Endodermal cell (in vitro differentiated cells): ENCODE data around the gene SDK1. TPM values are rescaled to one million over a fixed set of nuclear protein-coding genes. Genes with fewer than 3 reads are reported as not detected.

ENCODE experiments used
- DNase-seq: peaks from one replicate; pipeline ENCODE4 v3.0.0-alpha.2; 2017
- H3K27ac ChIP-seq: 2 replicates; pipeline ENCODE4 v1.5.1; 2013; ENCODE audit warnings: mild to moderate bottlenecking, low read depth, low read length, moderate library complexity
- H3K27me3 ChIP-seq: 2 replicates; pipeline ENCODE4 v1.6.1; 2013; ENCODE audit warnings: mild to moderate bottlenecking, low read length, moderate library complexity; ENCODE audit not compliant: insufficient read depth, control insufficient read depth, poor library complexity, severe bottlenecking
- H3K36me3 ChIP-seq: 2 replicates; pipeline ENCODE4 v1.7.0; 2013; ENCODE audit warnings: mild to moderate bottlenecking, low read length, moderate library complexity; ENCODE audit not compliant: control insufficient read depth, insufficient read depth
- H3K4me1 ChIP-seq: one replicate; pipeline ENCODE4 v1.7.0; 2013; ENCODE audit warnings: low read length; ENCODE audit not compliant: control insufficient read depth, insufficient read depth
- H3K4me3 ChIP-seq: 2 replicates; pipeline ENCODE4 v1.5.1; 2013; ENCODE audit warnings: mild to moderate bottlenecking, low read length, moderate library complexity
- H3K9ac ChIP-seq: 2 replicates; pipeline ENCODE4 v1.6.1; 2013; ENCODE audit warnings: mild to moderate bottlenecking, low read length, moderate library complexity; ENCODE audit not compliant: poor library complexity, severe bottlenecking; ENCODE audit errors: extremely low read depth
- H3K9me3 ChIP-seq: 2 replicates; pipeline ENCODE4 v1.6.1; 2013; ENCODE audit warnings: mild to moderate bottlenecking, low read length, moderate library complexity; ENCODE audit not compliant: control insufficient read depth
- H3K27ac Mint-ChIP-seq: 2 replicates; pipeline ENCODE4 v1.8.0; 2020; ENCODE audit warnings: mixed read lengths
- H3K27me3 Mint-ChIP-seq: 2 replicates; pipeline ENCODE4 v1.8.0; 2021; ENCODE audit warnings: mild to moderate bottlenecking, mixed read lengths; ENCODE audit not compliant: insufficient read depth
- H3K36me3 Mint-ChIP-seq: 2 replicates; pipeline ENCODE4 v1.8.0; 2020; ENCODE audit warnings: low read depth, mixed read lengths
- H3K4me1 Mint-ChIP-seq: 2 replicates; pipeline ENCODE4 v1.8.0; 2020; ENCODE audit warnings: mixed read lengths
- H3K4me3 Mint-ChIP-seq: 2 replicates; pipeline ENCODE4 v1.8.0; 2020; ENCODE audit warnings: mild to moderate bottlenecking, moderate library complexity, mixed read lengths
- H3K9me3 Mint-ChIP-seq: 2 replicates; pipeline ENCODE4 v1.8.0; 2020; ENCODE audit warnings: mild to moderate bottlenecking, mixed read lengths
- WGBS, 2 experiments: methylation state at CpG; one replicate each; pipeline versions ENCODE4 v1.1.5 to v1.1.7; 2013; ENCODE audit warnings: missing lambda C conversion rate in 2 of 2, mixed read lengths in 1 of 2; ENCODE audit not compliant: insufficient coverage in 1 of 2, insufficient read length in 1 of 2; 5-methylcytosine and 5-hydroxymethylcytosine counted together
- total RNA-seq, 2 donors: library from RNA; stranded (reverse); fragmentation: NEBNext Ultra II Directional in 1 of 2; extraction: Animal tissue kit (Norgen Biotek cat#: 25700) in 1 of 2; gene quantifications; 2 replicates in 1 of 2; 3 replicates in 1 of 2; pipeline ENCODE4 v1.2.1, GENCODE V29; 2021
- TF ChIP-seq, protein P1 (sequence below): fragments of 200-600 bp; sonication (generic); conservative IDR thresholded peaks from 2 replicates; pipeline ENCODE4 v1.5.0; 2021; ENCODE audit warnings: antibody characterized with exemption, mild to moderate bottlenecking

Gene SDK1
- total RNA-seq, 2 donors from 2014 or later, result 22.7 to 23.1 TPM

GRCh38 chr7:3260401-3260715 lies 40.7 kb upstream of the SDK1 start:
- no peak overlapping the region for H3K27ac ChIP-seq
- H3K27me3 ChIP-seq, result peaks cover 57% of the 10 kb centered on the region
- H3K36me3 ChIP-seq, result no peaks in the 10 kb centered on the region
- TF ChIP-seq, protein P1, sequence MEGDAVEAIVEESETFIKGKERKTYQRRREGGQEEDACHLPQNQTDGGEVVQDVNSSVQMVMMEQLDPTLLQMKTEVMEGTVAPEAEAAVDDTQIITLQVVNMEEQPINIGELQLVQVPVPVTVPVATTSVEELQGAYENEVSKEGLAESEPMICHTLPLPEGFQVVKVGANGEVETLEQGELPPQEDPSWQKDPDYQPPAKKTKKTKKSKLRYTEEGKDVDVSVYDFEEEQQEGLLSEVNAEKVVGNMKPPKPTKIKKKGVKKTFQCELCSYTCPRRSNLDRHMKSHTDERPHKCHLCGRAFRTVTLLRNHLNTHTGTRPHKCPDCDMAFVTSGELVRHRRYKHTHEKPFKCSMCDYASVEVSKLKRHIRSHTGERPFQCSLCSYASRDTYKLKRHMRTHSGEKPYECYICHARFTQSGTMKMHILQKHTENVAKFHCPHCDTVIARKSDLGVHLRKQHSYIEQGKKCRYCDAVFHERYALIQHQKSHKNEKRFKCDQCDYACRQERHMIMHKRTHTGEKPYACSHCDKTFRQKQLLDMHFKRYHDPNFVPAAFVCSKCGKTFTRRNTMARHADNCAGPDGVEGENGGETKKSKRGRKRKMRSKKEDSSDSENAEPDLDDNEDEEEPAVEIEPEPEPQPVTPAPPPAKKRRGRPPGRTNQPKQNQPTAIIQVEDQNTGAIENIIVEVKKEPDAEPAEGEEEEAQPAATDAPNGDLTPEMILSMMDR, result no peak
- WGBS, 2 experiments, result 91 to 100% methylated on average over 4 to 10 of the region's 10 CpGs
- peaks cover 13% of the 10 kb centered on the region for H3K4me1 ChIP-seq
- Mint-ChIP-seq H3K27ac (no peak overlapping the region), H3K4me3 (no peak overlapping the region), H3K36me3 (no peaks in the 10 kb centered on the region), H3K27me3 (peaks cover 72% of the 10 kb centered on the region), H3K9me3 (peaks cover 2% of the 10 kb centered on the region), H3K4me1 (peaks cover 43% of the 10 kb centered on the region)
- H3K9me3 ChIP-seq, result no peaks in the 10 kb centered on the region
- H3K4me3 ChIP-seq, result no peak overlapping the region
- DNase-seq, result no peak
- no peak overlapping the region for H3K9ac ChIP-seq

DNA sequence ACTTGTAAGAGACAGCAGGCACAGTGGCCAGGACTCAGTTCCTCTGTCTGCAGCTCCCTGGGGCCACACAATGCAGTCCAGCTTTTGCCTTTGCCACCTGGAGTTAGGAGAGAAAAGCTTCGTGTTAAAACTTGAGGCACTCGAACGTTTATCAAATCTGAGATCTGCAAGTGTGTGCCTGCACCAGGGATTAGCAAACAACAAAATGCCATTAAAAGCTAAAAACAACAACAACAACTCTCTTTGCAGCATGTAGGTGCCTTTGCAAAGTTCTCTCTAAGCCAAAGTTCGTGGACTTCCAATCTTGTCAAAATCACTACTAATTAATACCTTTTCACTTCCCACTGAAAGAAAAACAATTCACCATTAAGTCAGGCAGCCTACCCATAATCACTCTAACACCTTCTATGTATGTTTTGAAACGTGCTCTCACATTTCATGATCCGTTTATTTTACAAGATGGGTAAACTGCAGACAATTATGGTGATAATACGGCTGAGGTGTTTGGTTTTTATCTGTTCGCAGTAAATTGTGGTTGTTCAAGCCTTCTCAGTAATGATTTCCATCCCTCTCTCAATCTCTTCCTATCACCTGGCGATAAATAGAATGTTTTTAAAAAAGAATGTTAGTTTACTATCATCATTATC lies 36.2 kb upstream of the SDK1 start:
- Mint-ChIP-seq H3K27ac (no peak overlapping the region), H3K9me3 (no peaks in the 10 kb centered on the region), H3K4me1 (peaks cover 40% of the 10 kb centered on the region), H3K4me3 (no peak overlapping the region), H3K36me3 (no peaks in the 10 kb centered on the region), H3K27me3 (peaks cover 44% of the 10 kb centered on the region)
- H3K36me3 ChIP-seq, result no peaks in the 10 kb centered on the region
- WGBS, 2 experiments, result 51% methylated on average over 6 to 8 of the region's 9 CpGs
- peaks cover 57% of the 10 kb centered on the region for H3K27me3 ChIP-seq
- H3K4me1 ChIP-seq, result peaks cover 13% of the 10 kb centered on the region
- TF ChIP-seq, protein P1, result no peak
- no peak overlapping the region for H3K9ac ChIP-seq
- peak overlapping the region; percentile 60 for H3K4me3 ChIP-seq
- no peak overlapping the region for H3K27ac ChIP-seq
- H3K9me3 ChIP-seq, result no peaks in the 10 kb centered on the region
- DNase-seq, result peak; percentile 49

DNA sequence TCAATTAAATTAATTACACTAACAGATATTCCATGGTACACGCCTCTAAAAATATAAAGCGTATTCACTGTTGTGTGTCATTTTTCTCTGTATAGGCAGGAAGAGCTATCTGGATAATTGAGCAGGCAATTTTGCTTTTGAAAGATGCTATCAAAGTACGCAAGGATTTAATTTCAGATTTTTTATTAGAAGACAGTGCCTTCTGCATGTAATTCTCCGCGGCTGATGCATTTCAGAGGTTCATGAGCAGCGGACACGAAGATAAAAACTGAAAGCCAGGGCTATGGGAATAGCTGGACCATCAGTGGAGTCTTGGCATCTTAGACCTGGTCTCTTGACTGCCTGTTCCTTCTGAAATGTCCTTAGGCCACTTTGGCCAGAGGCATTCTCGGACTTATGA lies 35.7 kb upstream of the SDK1 start:
- H3K27me3 Mint-ChIP-seq, result peaks cover 38% of the 10 kb centered on the region
- H3K9ac ChIP-seq, result no peak overlapping the region
- no peak overlapping the region for H3K4me3 Mint-ChIP-seq
- H3K9me3 Mint-ChIP-seq, result no peaks in the 10 kb centered on the region
- peaks cover 57% of the 10 kb centered on the region for H3K27me3 ChIP-seq
- peak; percentile 57 for DNase-seq
- TF ChIP-seq, protein P1, result no peak
- H3K36me3 ChIP-seq, result no peaks in the 10 kb centered on the region
- H3K27ac Mint-ChIP-seq, result no peak overlapping the region
- peaks cover 36% of the 10 kb centered on the region for H3K4me1 Mint-ChIP-seq
- H3K36me3 Mint-ChIP-seq, result no peaks in the 10 kb centered on the region
- peaks cover 13% of the 10 kb centered on the region for H3K4me1 ChIP-seq
- no peak overlapping the region for H3K27ac ChIP-seq
- 77 to 95% methylated on average over 5 to 8 of the region's 8 CpGs for WGBS, 2 experiments
- peaks cover 3% of the 10 kb centered on the region for H3K9me3 ChIP-seq
- H3K4me3 ChIP-seq, result no peak overlapping the region
